T47D (cell line): ENCODE data around the gene GADD45B.
A peak's percentile ranks its signal among the peaks of the same experiment; 100 is the strongest.
"Not testable (repeated sequence)": the region's sequence is repeated elsewhere in the genome, so short reads cannot be mapped to it uniquely, and the experiment has no call there.

Experiments used
- DNase-seq, 2 experiments: peaks; one replicate each; pipeline versions ENCODE4 v3.0.0 to v3.0.0-alpha.2; 2011 to 2012; ENCODE audit warnings: low read depth in 1 of 2, low spot score in 1 of 2
- JUND ChIP-seq: IDR thresholded peaks from 2 replicates; pipeline ENCODE4 v1.6.1; 2012; ENCODE audit warnings: low read depth
- in situ Hi-C: cut with HindIII; loops from 2 replicates; pipeline ENCODE4 v1.10.0; 2016; ENCODE audit warnings: low sequenced_read_pairs, low pct_unique_long_range_greater_than_20kb

GADD45B gene

DNA sequence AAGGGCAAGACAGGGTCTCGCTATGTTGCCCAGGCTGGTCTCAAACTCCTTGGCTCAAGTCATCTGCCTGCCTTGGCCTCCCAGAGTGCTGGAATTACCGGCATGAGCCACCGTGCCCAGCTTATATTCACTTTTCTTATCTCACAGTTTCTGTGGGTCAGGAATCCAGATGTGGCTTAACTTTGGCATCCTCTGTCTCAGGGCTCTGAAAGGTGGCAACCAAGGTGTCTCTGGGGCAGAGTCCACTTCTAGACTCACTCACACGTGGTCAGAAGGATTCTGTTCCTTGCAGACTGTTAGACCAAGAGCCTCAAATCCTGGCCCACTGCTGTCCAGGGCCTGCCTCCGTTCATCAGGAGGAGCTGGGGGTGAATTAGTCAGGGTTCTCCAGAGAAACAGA is 11.5 kb upstream of the GADD45B start:
- in situ Hi-C loops, result no loop called here

DNA sequence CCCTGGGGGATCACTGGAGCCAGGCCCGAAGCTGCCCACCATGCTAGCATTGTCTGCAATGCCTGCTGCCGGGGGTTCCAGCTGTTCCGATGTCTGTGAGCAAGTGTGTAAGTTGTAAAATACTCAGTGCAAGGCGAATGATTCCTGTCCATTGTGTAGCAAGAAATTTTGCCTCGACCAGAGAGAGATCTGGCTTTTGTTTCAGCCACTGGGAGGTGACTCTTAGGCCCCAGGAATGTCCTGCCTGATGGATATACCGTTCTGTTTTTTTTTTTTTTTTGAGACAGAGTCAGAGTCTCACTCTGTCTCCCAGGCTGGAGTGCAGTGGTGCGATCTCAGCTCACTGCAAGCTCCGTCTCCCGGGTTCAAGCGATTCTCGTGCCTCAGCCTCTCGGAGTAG is 7.3 kb upstream of the GADD45B start:
- DNase-seq, result no peak
- in situ Hi-C loops, result no loop called here
- TF ChIP-seq JUND, result no peak

More for the DNA sequence above, 11.5 kb upstream of the GADD45B start:
- no peak for TF ChIP-seq JUND
- no peak for DNase-seq

DNA sequence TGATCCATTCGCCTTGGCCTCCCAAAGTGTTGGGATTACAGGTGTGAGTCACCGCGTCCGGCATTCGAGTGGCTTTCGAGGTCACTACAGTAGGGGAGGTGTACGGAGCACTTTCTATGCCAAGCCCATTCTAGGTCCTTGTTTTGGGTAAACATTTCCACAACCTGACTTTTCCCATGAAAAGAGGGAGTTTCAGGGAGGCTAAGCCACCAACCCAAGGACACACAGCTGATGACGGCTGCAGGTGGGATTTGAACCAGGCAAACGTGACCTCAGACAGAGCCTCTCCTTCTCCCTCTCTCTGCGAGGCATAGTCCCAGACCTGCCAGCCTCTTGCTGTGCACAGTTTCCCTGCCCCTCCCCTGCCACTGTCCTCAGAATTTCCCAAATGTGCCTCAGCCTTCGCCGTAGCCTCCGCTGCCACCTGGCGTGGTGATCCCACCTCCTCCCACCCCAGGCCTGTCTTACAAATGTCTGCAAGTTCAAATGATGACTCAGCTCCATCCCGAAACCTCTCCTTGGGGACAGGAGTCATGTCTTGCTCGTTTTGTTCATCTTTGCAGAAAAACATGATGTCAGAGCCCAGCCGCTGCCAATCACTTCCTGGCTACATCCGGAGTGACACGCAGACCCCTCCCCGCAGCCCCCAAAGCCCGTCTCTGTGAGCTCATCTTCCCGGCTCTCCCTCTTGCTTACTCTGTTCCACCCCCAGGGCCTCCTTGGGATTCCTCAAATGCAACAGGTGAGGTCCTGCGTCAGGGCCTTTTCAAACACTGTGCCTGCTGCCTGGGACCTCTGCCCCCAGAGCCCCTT is 6.6 kb upstream of the GADD45B start:
- no peak for TF ChIP-seq JUND
- in situ Hi-C loops, result no loop called here
- no peak for DNase-seq

DNA sequence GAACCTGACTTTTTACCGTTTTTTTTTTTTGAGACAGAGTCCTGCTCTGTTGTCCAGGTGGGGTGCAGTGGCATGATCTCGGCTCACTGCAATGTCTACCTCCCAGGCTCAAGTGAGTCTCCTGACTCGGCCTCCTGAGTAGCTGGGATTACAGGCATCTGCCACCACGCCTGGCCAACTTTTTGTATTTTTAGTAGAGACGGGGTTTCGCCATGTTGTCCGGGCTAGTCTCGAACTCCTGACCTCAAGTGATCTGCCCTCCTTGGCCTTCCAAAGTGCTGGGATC is 6.1 kb upstream of the GADD45B start:
- DNase-seq, in situ Hi-C loops: not testable (repeated sequence)

DNA sequence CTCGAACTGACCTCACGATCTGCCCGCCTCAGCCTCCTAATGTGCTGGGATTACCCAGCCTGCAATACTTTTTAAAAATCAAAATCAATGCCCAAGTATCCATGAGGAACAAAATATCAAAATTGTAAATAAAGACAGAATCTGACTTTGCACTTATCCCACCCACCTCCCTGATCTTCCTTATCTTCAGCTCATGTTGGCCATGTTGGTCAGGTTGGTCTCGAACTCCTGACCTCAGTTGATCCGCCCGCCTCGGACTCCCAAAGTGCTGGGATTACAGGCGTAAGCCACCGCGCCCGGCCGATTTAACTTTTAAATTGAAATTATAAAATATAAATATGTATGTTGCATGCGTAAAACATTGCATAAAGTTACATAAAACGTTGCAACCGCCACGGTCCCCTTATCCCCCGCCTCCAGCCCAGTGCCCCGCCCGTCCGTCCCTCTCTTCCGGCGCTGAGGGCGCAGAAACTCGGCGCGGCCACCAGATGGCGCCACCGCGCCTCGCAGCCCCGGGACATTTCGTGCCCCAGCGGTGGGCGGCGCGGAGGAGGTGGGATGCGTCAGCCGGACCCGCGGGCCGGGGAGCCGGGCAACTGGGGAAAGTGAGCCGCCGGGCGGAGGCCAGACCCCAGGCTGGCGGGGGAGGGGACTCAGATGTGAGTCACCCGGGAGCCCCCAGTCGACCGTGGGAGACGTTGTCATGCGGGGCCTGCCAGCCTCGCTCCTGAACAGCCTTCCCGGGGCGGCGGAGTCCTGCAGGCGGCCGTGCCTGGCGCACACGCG is 1.5 kb upstream of the GADD45B start:
- peak in 1 of 2 experiments; percentile 79 for DNase-seq
- TF ChIP-seq JUND, result no peak
- in situ Hi-C loops, result no loop called here

DNA sequence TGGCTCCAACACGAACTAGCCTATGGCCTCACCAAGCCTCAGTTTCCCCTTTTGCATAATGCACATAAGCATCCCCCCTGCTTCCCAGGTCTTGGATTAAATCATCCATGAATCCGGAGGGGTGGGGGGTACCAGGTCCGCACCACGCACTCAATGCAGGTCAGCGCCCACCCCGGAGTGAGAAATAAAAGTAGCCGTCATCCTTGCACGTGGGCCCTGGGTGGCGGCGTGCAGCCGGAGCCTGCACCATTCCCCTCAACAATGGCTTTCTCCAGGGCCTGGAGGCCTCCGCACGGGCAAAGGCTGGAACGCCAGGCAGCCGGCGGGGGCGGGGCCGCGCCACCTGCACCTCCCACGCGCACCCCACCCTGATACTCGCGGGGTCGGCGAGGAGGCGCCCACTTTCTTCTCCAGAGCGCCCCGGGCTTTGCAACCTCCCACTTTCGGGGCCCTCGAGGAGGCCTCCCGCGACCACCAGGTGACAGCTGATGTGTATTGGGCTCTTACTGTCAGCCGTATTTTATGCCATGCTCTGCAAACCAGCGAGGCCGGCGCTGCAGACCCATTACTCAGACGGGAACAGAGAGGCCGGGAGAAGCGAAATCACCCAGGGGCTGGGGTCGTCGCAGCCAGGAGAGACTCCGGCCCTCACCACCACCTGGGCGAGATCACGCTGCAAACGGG is 767 bp upstream of the GADD45B start:
- DNase-seq, result peak in 1 of 2 experiments; percentile 68
- in situ Hi-C loops, result no loop called here
- no peak for TF ChIP-seq JUND

DNA sequence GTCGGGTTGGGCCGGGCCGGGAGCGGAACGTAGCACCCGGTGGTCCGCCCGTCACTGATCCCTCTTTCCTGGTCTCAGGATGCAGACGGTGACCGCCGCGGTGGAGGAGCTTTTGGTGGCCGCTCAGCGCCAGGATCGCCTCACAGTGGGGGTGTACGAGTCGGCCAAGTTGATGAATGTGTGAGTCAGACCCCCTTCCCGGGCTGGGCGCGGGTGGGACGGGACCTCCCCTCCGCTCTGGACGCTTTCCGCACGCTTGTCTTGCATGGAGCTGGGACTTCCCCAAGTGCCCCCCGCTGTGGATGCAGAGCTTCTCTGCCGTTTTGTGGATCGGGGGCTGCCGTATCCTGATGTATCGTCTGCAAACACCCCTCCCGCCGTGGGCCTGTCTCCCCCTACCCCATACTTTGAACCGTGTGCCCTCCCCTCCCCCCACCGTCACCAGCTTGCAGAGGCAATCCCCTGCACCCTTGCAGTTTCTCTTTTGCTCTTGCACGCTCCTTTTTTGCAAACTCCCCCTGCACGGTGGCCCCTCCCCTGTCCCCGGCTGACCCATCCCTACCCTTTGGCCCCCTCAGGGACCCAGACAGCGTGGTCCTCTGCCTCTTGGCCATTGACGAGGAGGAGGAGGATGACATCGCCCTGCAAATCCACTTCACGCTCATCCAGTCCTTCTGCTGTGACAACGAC is 669 bp downstream of the GADD45B start:
- no peak for DNase-seq
- no peak for TF ChIP-seq JUND
- in situ Hi-C loops, result no loop called here

DNA sequence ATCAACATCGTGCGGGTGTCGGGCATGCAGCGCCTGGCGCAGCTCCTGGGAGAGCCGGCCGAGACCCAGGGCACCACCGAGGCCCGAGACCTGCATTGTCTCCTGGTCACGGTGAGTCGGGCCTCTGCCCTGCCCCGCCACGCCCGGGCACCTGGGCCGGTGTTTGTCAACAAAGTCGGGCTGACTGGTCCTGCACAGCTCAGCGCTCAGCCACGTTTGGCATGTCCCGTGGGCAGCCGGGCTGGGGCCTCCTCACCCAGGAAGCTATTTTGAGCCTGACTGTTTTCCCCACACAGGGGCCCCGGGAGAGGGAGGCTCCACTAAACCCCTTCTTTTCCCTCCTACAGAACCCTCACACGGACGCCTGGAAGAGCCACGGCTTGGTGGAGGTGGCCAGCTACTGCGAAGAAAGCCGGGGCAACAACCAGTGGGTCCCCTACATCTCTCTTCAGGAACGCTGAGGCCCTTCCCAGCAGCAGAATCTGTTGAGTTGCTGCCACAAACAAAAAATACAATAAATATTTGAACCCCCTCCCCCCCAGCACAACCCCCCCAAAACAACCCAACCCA is 1.3 kb downstream of the GADD45B start:
- in situ Hi-C loops, result no loop called here
- DNase-seq, result no peak
- TF ChIP-seq JUND, result no peak

DNA sequence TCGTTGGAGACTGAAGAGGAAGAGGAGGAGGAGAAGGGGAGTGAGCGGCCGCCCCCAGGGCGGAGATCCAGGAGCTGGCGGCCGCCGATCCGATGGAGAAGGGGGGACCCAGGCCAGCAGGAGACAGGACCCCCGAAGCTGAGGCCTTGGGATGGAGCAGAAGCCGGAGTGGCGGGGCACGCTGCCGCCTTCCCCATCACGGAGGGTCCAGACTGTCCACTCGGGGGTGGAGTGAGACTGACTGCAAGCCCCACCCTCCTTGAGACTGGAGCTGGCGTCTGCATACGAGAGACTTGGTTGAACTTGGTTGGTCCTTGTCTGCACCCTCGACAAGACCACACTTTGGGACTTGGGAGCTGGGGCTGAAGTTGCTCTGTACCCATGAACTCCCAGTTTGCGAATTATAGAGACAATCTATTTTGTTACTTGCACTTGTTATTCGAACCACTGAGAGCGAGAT is 1.8 kb downstream of the GADD45B start:
- TF ChIP-seq JUND, result no peak
- in situ Hi-C loops, result no loop called here
- peak in 1 of 2 experiments; percentile 53 for DNase-seq

DNA sequence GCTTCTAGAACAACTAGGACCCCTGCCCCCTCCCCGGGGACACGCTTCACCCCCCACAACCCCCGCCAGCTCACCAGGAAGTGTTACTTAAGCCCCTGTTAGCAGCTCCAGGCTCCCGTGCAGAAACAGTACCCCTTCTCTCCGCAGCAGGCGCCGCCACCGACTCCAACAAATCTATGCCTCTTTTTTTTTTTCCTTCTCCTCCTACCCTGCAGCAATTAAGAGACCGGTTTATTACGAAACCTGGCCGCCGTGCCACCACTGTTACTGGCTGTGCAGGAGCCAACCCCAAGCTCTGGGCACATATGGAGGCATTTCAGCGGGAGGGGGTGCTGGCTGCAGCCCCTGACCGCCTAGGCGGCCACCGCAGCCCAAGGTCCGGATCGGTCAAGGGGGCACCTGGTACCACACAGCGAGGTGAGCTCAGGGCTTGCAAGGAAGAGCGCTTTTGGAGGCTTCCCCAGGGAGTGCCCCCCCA is 2.4 kb downstream of the GADD45B start:
- in situ Hi-C loops, result no loop called here
- no peak for TF ChIP-seq JUND
- DNase-seq, result peak in 1 of 2 experiments; percentile 90

DNA sequence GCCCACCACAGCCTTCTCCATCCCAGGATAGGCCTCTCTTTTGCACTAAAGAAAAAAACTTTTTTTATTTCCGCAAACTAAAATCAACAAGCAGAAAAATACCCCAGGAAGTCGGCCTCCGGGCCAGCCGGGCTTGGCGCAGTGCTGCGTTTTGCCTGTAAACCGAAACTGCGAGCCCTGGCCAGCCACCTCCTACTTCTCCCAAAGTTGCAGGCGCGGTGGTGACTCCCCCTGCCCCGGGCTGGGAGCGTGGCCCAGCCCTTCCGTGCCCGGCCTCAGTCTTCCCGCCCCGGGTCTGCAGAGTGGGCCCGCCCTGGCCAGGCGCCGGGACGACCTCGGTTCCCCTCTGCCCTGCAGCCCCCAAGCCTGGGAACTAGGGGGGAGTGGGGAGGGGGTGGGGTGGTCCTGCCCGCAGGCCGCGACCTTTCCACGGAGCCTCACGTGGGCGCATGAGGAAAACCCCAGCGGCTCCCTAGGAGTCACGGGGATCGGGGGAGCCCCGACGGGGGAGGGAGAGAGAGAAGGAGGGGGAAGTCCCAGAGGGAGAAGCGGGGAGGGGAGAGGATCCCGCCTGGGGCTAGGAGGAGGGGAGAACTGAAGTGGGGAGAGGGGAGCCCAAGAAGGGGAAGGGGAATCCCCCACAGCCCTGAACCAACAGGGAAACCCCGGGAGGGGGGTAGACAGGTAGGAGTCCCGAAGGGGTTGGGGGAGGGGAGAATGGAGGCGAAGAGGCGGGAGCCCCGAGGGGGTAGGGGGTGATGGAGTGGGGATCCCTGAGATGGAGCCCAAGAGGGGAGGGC is 3.0 kb downstream of the GADD45B start:
- in situ Hi-C loops, result no loop called here
- TF ChIP-seq JUND, result no peak
- peak in 1 of 2 experiments; percentile 78 for DNase-seq
